ENCODE measurements around the gene CCDC185.

CCDC185 gene

DNA sequence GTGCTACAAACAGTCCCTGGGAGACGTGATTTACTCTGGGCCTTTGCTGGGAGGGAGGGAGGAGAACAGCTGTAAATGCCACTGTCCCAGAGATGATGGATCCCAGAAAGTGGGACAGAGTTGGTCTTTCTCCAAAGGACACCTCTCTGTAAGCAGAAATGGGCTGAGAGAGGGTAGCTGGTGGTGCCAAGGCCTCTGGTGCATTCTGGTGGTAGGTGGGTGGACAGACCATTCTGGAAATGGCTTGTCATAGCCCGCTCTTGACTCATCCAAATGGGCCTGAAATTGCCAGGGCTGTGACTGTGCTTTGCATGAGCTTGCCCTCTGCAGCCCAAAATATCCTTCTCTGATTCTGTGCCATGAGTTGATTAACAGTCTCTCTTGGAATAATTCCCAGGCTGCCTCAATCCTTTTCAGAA lies 36.1 kb downstream of the CCDC185 start:
- DNase-seq (ENCODE audit: extremely low read depth in 1 of 2, low read depth in 1 of 2) = no peak

GRCh38 chr1:223429821-223430220 lies 36.6 kb downstream of the CCDC185 start:
- DNase-seq (ENCODE audit: extremely low read depth in 1 of 2, low read depth in 1 of 2) = no peak

DNA sequence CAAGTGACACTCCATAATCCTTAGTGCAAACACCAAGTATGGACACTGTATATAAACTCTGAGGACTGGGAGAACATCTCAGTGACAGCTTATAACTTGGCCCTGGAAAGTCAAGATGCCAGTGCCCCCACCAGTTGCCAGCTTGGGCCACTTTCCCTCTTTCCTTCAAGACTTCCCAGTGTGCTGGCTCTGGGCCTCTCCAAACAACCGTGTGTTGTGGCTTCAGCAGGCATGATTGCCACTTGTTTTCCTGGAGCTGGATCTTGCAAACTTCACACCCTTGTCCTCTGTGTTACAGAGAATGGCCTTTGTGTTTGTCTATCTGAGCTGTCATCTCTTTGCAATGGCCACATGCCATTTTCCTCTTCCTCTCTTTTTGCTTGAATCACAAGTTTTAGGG lies 37.0 kb downstream of the CCDC185 start:
- DNase-seq (ENCODE audit: extremely low read depth in 1 of 2, low read depth in 1 of 2) = no peak

- no peak for DNase-seq (ENCODE audit: extremely low read depth in 1 of 2, low read depth in 1 of 2)
Observed at GRCh38 chr1:223437151-223437550, 43.9 kb downstream of the CCDC185 start.

- DNase-seq (ENCODE audit: extremely low read depth in 1 of 2, low read depth in 1 of 2) = no peak
Observed at GRCh38 chr1:223443397-223443796, 50.2 kb downstream of the CCDC185 start.

GRCh38 chr1:223444411-223444810 lies 51.2 kb downstream of the CCDC185 start:
- DNase-seq (ENCODE audit: extremely low read depth in 1 of 2, low read depth in 1 of 2) = no peak

All from stimulated activated CD8-positive, alpha-beta memory T cell treated with anti-CD3 and anti-CD28 coated beads, Interleukin-7, amount 100 ng/mL, for 48 hours (primary cell).